Medulla oblongata (tissue), 1 donor: ENCODE data around the gene NACC2.

ENCODE experiments used
- DNase-seq: peaks from one replicate; pipeline ENCODE4 v3.0.0-alpha.2; 2015; ENCODE audit errors: extremely low spot score

NACC2 gene

GRCh38 chr9:136012651-136013050, 82.4 kb downstream of the NACC2 start:
- no peak for DNase-seq

DNA sequence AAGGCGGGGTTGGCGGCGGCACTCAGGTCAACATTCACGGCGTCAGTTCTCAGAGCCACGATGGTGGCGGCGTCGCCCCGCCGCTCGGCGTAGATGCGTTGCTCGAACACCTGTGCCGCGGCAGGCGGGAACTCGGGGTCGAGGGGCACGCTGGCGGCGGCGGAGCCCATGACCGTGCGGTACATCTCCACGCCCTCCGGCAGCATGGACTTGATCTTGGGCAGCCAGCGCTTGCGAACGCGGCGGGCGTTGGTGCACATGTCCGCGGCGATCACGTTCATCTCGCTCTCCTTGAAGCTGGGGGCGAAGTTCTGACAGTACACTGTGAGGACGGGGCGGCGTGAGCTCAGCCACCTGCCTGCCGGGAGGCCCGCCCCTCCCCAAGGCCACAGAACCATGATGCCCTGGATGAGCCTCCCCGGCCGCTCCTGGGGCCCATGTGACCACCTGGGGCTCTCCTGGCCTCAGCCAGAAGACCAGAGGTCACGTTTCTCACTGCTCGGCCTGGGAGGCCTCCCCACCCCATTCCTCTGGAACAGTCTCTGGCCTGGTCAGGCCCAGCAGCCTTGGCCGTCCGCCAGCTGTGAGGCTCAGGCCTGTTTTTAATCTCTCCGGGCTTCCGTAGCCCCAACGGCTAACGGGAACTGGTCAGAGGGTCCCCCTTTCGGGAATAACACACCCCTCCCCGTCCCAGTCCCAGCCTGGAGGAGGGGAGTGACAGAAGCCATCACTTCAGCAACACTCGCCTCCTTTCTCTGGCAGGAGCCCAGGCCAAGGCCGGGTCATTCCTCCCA, 83.2 kb downstream of the NACC2 start:
- DNase-seq = peak; percentile 66

DNA sequence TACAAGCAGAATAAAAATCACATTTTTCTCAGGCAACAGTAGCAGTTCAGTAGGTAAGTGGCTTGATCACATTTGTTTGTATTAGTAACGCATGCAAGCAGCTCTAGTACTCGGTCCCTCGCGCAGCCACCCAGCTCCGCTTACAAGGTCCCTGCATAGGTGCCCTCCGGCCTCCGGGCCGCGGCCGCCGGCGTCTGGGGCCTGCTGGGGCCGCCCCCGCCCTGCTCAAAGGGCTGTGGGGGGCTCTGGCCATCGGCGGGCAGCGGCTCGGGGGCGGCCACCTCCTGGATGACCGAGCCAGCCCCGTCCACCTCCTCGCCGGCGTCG, 83.8 kb downstream of the NACC2 start:
- no peak for DNase-seq

DNA sequence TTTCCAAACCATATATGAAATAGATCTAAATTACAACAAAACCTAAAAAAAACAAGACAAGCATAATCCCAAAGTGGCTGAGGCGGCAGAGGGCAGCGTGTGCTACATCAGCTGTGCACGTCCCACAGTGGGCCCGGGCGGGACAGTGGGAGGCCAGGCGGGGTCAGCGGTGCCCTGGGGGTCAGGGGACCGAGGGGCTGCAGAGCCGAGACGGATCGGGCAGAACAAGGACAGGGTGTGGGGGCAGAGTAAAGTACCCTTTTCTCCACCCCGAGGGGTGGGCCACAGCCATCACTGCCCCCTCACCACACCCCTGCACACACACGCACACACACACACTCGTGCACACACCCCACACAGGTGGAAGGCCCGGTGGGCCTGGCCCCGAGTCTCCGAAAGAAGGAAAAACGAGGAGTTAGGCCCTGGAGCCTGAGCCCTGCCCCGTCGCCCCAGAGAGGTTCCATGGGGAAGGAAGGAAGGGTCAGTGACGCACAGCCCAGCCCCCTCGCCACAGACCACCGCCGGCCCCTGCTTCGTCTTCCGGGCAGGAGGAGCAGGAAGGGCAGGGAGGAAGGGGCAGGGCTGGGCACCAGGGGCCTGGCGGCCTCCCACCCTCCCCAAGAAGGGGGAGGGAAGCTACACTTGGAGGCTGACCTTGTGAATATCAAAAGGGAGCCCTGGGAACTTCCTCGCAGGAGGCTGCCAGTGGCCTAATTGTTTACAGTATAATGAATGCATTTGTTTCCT, 84.3 kb downstream of the NACC2 start:
- no peak for DNase-seq

- DNase-seq = no peak
Observed at GRCh38 chr9:136010176-136010575, 84.9 kb downstream of the NACC2 start.

DNA sequence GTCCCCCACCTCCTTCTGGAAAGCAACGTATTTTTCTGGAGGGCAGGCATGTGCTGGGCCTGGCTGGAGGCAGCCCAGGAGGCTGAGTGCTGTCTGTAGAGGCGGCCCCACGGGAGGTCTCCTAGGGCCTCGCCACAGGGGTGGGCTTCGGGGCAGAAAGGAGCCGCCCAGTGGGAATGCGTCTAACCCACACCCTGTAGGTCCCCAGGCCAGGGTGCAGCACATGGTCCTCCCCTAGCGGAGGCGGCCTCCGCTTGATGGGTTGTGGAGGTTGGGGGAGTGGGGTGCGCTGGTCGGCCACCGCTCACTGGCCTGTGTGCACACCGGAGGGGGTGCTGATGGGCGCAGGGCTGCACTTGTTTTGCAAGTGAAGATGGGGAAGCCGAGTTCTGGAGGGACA, 85.6 kb downstream of the NACC2 start:
- no peak for DNase-seq

DNA sequence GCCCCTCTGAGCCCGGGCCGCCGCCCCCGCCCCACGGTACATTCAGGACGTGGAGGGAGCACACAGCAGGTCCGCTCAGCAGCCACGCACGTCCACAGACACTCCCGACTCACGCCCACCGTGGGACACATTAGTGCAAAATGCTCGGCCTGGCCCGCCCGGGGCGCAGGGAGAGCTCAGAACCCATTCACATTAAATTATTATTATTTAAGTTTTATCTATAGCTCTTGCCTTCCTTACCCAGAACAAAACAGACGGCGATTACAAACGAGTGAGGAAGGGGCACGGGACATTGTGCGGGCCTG, 86.4 kb downstream of the NACC2 start:
- no peak for DNase-seq

DNA sequence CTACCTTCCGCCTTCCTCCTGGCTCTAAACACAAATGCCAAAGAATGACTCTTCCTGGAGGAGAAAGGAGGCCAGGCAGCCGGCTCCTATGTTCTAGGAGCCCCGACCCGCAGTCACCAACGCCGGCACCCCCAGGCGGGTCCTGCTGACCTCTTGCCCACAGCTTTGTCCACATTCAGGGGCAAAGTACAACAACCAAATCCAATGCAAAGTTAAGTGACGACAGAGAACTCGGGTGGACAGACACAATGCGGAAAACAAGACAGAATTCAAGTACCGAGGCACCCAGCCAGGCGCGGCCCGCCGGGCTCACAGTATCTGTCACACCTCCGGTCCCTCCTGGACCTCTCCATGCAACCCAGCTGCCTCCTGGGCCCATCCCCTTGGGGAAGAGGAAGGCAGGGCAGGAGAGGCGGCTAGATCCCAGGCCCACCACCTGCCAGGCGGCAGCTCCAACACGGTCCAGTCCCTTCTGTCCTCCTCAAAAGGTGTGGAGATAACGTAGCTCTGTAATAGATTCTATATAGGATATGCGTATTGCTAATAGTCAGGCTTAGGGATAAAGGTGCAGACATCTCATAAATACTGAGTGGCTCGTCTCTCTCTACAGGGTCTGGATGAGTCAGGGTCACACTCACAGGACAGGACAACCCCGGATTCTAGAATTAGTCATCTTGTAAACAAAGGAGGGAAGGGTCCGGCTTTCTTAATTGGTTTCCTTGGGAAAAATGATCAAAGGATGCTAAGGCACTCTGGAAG, 87.0 kb downstream of the NACC2 start:
- DNase-seq = no peak

GRCh38 chr9:136007276-136007933, 87.7 kb downstream of the NACC2 start:
- DNase-seq = no peak

- no peak for DNase-seq
Observed at GRCh38 chr9:136006169-136006568, 88.9 kb downstream of the NACC2 start.

- DNase-seq = no peak
Observed at GRCh38 chr9:136004712-136005111, 90.4 kb downstream of the NACC2 start.

GRCh38 chr9:136004219-136004618, 90.9 kb downstream of the NACC2 start:
- DNase-seq = no peak

GRCh38 chr9:136003411-136004218, 91.5 kb downstream of the NACC2 start:
- DNase-seq = no peak

DNA sequence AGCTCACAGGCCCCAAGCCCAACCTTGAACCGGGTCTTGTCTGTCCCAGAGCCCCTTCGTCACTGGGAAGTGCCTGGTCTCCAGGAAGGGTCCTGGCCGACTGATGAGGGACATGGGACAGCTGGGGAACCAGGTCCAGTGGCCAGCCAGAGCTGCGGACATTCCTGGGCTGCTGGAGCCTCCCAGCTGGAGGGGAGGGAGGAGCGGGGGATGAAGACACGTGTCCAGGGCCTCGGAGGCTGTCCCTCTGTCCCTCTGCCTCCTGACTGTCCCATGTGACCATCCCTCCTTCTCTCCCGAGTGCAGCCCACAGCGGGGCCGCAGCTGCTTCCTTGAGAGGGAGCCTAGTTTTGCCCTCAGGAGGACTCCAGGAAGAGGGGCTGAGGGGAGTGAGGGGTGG, 92.2 kb downstream of the NACC2 start:
- DNase-seq = peak; percentile 52

DNA sequence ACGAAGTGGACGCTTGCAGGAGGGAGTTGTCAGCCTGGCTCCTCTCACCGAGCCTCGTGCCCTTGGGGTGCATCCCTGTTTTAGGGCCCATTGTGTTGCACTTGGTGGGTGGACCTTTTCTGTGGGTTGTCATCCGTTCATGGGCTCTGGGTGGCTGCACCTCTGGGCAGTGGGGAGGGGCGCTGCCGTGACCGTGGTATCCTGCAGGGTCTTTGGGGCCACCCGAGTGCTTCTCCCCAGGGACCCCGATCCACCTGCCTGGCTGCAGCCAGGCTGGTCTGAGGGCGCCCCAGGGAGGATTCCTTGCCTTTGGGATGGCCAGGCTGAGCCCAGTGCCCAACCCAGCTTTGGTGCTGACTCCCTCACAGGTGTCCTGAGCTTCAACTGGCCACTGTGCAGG, 92.9 kb downstream of the NACC2 start:
- DNase-seq = no peak

GRCh38 chr9:136001231-136001630, 93.9 kb downstream of the NACC2 start:
- DNase-seq = no peak

DNA sequence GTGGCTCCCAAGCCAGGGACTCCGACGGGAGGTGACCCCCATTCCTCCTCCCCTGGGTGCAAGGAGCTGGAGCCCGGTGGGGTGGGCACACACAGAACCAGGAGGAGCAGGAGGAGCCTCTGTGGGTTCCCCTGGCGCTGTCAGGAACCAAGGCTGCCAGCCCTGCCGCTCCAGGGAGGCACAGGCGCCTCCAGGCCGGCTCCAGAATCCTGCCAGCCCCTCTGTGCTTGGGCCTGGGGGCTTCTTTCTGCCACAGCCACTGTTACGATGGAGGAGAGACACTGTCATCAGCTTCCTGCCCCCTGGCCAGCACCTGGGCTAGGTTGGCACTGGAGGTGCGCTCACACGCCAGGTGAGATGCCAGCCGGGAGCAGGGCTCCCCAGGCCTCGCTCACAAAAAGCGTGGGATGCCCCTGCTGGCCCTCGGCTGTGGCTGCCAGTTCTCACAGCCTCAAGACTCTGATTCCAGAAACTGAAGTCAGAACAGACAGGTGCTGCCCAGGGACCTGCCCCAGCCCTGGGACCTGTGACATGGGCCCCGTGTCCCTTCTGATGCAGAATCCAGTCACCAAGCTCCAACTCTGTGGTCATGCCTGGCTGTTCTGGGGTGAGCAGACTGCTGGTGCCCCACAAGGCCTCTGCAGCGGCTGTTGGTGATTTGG, 96.5 kb downstream of the NACC2 start:
- no peak for DNase-seq

- DNase-seq = no peak
Observed at GRCh38 chr9:135998016-135998380, 97.1 kb downstream of the NACC2 start.

- DNase-seq = no peak
Observed at GRCh38 chr9:135997090-135998015, 97.7 kb downstream of the NACC2 start.

DNA sequence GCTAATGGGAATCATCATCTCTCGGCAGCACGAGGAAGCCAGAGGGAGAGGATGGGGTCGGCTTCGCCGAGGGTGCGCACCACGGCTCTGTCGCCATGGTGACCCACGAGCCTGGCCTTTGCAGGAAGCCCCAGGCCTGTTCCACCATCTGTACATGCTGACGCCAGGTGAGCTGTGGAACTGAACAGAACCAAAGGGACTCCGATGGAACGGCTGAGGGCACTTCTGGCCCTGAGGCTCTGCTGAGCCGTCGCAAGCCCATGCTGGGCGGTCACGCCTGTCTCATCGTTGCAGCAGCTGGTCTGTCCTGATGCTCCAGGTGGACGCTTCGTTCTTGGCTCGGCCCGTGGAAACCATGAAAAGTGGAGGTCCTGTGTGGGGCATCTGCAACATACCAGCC, 99.3 kb downstream of the NACC2 start:
- DNase-seq = no peak
